Measurements from ENCODE around the gene PTGFR.

- TF ChIP-seq, protein P1, sequence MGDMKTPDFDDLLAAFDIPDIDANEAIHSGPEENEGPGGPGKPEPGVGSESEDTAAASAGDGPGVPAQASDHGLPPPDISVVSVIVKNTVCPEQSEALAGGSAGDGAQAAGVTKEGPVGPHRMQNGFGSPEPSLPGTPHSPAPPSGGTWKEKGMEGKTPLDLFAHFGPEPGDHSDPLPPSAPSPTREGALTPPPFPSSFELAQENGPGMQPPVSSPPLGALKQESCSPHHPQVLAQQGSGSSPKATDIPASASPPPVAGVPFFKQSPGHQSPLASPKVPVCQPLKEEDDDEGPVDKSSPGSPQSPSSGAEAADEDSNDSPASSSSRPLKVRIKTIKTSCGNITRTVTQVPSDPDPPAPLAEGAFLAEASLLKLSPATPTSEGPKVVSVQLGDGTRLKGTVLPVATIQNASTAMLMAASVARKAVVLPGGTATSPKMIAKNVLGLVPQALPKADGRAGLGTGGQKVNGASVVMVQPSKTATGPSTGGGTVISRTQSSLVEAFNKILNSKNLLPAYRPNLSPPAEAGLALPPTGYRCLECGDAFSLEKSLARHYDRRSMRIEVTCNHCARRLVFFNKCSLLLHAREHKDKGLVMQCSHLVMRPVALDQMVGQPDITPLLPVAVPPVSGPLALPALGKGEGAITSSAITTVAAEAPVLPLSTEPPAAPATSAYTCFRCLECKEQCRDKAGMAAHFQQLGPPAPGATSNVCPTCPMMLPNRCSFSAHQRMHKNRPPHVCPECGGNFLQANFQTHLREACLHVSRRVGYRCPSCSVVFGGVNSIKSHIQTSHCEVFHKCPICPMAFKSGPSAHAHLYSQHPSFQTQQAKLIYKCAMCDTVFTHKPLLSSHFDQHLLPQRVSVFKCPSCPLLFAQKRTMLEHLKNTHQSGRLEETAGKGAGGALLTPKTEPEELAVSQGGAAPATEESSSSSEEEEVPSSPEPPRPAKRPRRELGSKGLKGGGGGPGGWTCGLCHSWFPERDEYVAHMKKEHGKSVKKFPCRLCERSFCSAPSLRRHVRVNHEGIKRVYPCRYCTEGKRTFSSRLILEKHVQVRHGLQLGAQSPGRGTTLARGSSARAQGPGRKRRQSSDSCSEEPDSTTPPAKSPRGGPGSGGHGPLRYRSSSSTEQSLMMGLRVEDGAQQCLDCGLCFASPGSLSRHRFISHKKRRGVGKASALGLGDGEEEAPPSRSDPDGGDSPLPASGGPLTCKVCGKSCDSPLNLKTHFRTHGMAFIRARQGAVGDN (IDR thresholded peaks at IDR 0.05): no peak
- TF ChIP-seq RAD21 (IDR thresholded peaks at IDR 0.05; ENCODE audit: insufficient read depth, low read depth, low read length) (no peak), JUNB (IDR thresholded peaks at IDR 0.05) (no peak), E4F1 (IDR thresholded peaks at IDR 0.05; ENCODE audit: borderline replicate concordance, partially characterized antibody) (no peak), FOXK2 (IDR thresholded peaks at IDR 0.05) (no peak), CHD2 (IDR thresholded peaks at IDR 0.05; ENCODE audit: borderline replicate concordance, low read depth, low read length) (no peak)
These were observed 17.8 kb upstream of the PTGFR start for GRCh38 chr1:78472851-78473496.
